HepG2 (cell line): ENCODE data around the gene PMEL. TPM values are rescaled to one million over a fixed set of nuclear protein-coding genes. Genes with fewer than 3 reads are reported as not detected.

Source experiments
- AKAP8 ChIP-seq: sonication (generic); formaldehyde crosslinking; IDR thresholded peaks from 2 replicates; pipeline ENCODE4 v1.5.1; 2020; ENCODE audit warnings: mild to moderate bottlenecking, missing genetic modification reagents
- GABPA ChIP-seq, 2 experiments: IDR thresholded peaks; 2 replicates each; pipeline ENCODE4 v1.6.1; 2011 to 2016; ENCODE audit warnings: low read depth in 2 of 2, low read length in 1 of 2, missing biosample characterization in 1 of 2, missing genetic modification characterization in 1 of 2
- GTF3A ChIP-seq: sonication (generic); formaldehyde crosslinking; conservative IDR thresholded peaks from 2 replicates; pipeline ENCODE4 v1.4.0; 2020; ENCODE audit warnings: mild to moderate bottlenecking, missing genetic modification reagents
- HOXD1 ChIP-seq: sonication (generic); formaldehyde crosslinking; IDR thresholded peaks from 2 replicates; pipeline ENCODE4 v1.5.0; 2020; ENCODE audit warnings: missing genetic modification reagents
- NFRKB ChIP-seq: fragments of 450-650 bp; IDR thresholded peaks from 2 replicates; pipeline ENCODE4 v1.6.1; 2017
- SP4 ChIP-seq: sonication (generic); formaldehyde crosslinking; IDR thresholded peaks from 2 replicates; pipeline ENCODE4 v1.8.1; 2023; ENCODE audit warnings: mild to moderate bottlenecking, missing genetic modification reagents
- TAF15 ChIP-seq: fragments of 200-400 bp; formaldehyde crosslinking; IDR thresholded peaks from one replicate; pipeline ENCODE4 v1.6.1; 2018; ENCODE audit warnings: mild to moderate bottlenecking, low read depth, low read length; ENCODE audit not compliant: poor library complexity, severe bottlenecking
- ZBTB21 ChIP-seq: sonication (generic); formaldehyde crosslinking; IDR thresholded peaks from 2 replicates; pipeline ENCODE4 v1.4.0; 2020; ENCODE audit warnings: missing genetic modification reagents
- ZBTB26 ChIP-seq: IDR thresholded peaks from 2 replicates; pipeline ENCODE4 v1.6.1; 2016; ENCODE audit warnings: missing compliant biosample characterization, missing genetic modification reagents, borderline replicate concordance
- ZBTB39 ChIP-seq: sonication (generic); formaldehyde crosslinking; IDR thresholded peaks from 2 replicates; pipeline ENCODE4 v1.5.0; 2020; ENCODE audit warnings: missing genetic modification reagents
- ZKSCAN8 ChIP-seq: IDR thresholded peaks from 2 replicates; pipeline ENCODE4 v1.6.1; 2016; ENCODE audit warnings: borderline replicate concordance, missing genetic modification reagents, missing compliant biosample characterization
- ZNF260 ChIP-seq: sonication (generic); formaldehyde crosslinking; IDR thresholded peaks from 2 replicates; pipeline ENCODE4 v1.4.0; 2020; ENCODE audit warnings: missing genetic modification reagents, low read depth, mild to moderate bottlenecking, borderline replicate concordance
- ZNF281 ChIP-seq: sonication (generic); formaldehyde crosslinking; IDR thresholded peaks from 2 replicates; pipeline ENCODE4 v1.4.0; 2020; ENCODE audit warnings: missing genetic modification reagents, borderline replicate concordance
- ZNF296 ChIP-seq: sonication (generic); formaldehyde crosslinking; conservative IDR thresholded peaks from 2 replicates; pipeline ENCODE4 v1.5.0; 2020; ENCODE audit warnings: mild to moderate bottlenecking, missing genetic modification reagents
- ZNF33A ChIP-seq: sonication (generic); formaldehyde crosslinking; IDR thresholded peaks from 2 replicates; pipeline ENCODE4 v1.5.1; 2020; ENCODE audit warnings: missing genetic modification reagents, mild to moderate bottlenecking, moderate library complexity, borderline replicate concordance
- ZNF44 ChIP-seq: sonication (generic); formaldehyde crosslinking; IDR thresholded peaks from 2 replicates; pipeline ENCODE4 v1.5.1; 2020; ENCODE audit warnings: mild to moderate bottlenecking, missing genetic modification reagents
- ZNF562 ChIP-seq: sonication (generic); formaldehyde crosslinking; IDR thresholded peaks from 2 replicates; pipeline ENCODE4 v1.8.0; 2022; ENCODE audit warnings: missing genetic modification reagents, borderline replicate concordance
- ZNF563 ChIP-seq: sonication (generic); formaldehyde crosslinking; IDR thresholded peaks from 2 replicates; pipeline ENCODE4 v1.8.0; 2022; ENCODE audit warnings: mild to moderate bottlenecking, moderate library complexity, missing genetic modification reagents
- ZNF674 ChIP-seq: sonication (generic); formaldehyde crosslinking; IDR thresholded peaks from 2 replicates; pipeline ENCODE4 v1.5.0; 2020; ENCODE audit warnings: low read depth, mild to moderate bottlenecking, missing genetic modification reagents
- ZNF7 ChIP-seq: IDR thresholded peaks from 2 replicates; pipeline ENCODE4 v1.6.1; 2016; ENCODE audit warnings: missing biosample characterization, missing genetic modification reagents
- ZNF724P ChIP-seq: sonication (generic); formaldehyde crosslinking; IDR thresholded peaks from 2 replicates; pipeline ENCODE4 v1.8.0; 2022; ENCODE audit warnings: missing genetic modification reagents, borderline replicate concordance
- polyA plus RNA-seq, 8 experiments: library from polyadenylated mRNA; depleted of rRNA in 3 of 8; stranded (reverse) in 7 of 8; unstranded in 1 of 8; fragments of >200 nt; fragmentation: Illumina TruSeq in 4 of 8; extraction: Trizol in 4 of 8; gene quantifications; 2 replicates each; pipeline versions ENCODE4 v1.2.1 to v1.2.3, GENCODE V29; 2011 to 2016; ENCODE audit warnings: low read depth in 4 of 8, missing spikeins in 1 of 8, mixed read lengths in 1 of 8; ENCODE audit not compliant: insufficient read depth in 1 of 8
- total RNA-seq, 5 experiments: library from RNA; depleted of rRNA; stranded (reverse); fragments of >200 nt; fragmentation: Illumina TruSeq; extraction: Trizol; gene quantifications; 2 replicates each; pipeline ENCODE4 v1.2.3, GENCODE V29; 2016; ENCODE audit warnings: low read depth in 1 of 5

The PMEL gene
- total and polyA plus RNA-seq, 2 of the 13 experiments (the other 11 are each of a cell fraction or from before 2014, with no cell fraction given), result 0.49 to 3.3 TPM

- TF ChIP-seq ZNF674 (CRISPR knock-in tag) (no peak), ZKSCAN8 (CRISPR knock-in tag) (no peak), ZBTB21 (CRISPR knock-in tag) (no peak), AKAP8 (CRISPR knock-in tag) (0 out of 2 replicates have a peak, but pooled peaks have one; percentile 18), ZNF7 (no peak), GTF3A (CRISPR knock-in tag) (no peak), ZNF281 (CRISPR knock-in tag) (no peak), NFRKB (no peak), ZNF724P (CRISPR knock-in tag) (no peak; the same call in 1 of the 2 replicates), GABPA (IDR thresholded peaks at IDR 0.05; ENCODE audit: low read depth, low read length) (peak; percentile 10; the same call in 1 of the 2 replicates), GABPA (CRISPR knock-in tag; IDR thresholded peaks at IDR 0.05; ENCODE audit: low read depth) (peak; percentile 52), ZNF563 (CRISPR knock-in tag) (peak; percentile 4), ZNF260 (no peak), TAF15 (no peak), ZNF33A (CRISPR knock-in tag) (no peak), SP4 (CRISPR knock-in tag) (peak; percentile 85), ZNF562 (CRISPR knock-in tag) (no peak), HOXD1 (CRISPR knock-in tag) (no peak), ZNF44 (CRISPR knock-in tag) (0 out of 2 replicates have a peak, but pooled peaks have one; percentile 54), ZNF296 (CRISPR knock-in tag) (no peak), ZBTB39 (CRISPR knock-in tag) (no peak), ZBTB26 (CRISPR knock-in tag) (no peak)
These were observed 38.0 kb downstream of the PMEL start, which contains the start of gene PYM1 (continued) for GRCh38 chr12:55927588-55928502.
